HEK293T (cell line): Measurements from ENCODE around the gene RAB3IL1.

ENCODE experiments used
- CTCF ChIA-PET: fragments of 350-600 bp; formaldehyde crosslinking; extraction: SDS; loops from one replicate; lab custom pipeline; 2021; ENCODE audit warnings: antibody characterized with exemption, inconsistent platforms; lab: Yijun Ruan, JAX
- POLR2A ChIA-PET: fragments of 350-600 bp; formaldehyde crosslinking; extraction: SDS; loops from one replicate; lab custom pipeline; 2020; ENCODE audit warnings: antibody characterized with exemption, inconsistent platforms; lab: Yijun Ruan, JAX
- DNase-seq: peaks from one replicate; pipeline ENCODE4 v3.0.0; 2012; ENCODE audit warnings: mixed read lengths; ENCODE audit errors: extremely low spot score
- ARNT ChIP-seq: fragments of 450-650 bp; IDR thresholded peaks from 2 replicates; pipeline ENCODE4 v1.6.1; 2017; ENCODE audit warnings: mild to moderate bottlenecking
- BHLHE40 ChIP-seq: fragments of 450-650 bp; IDR thresholded peaks from 2 replicates; pipeline ENCODE4 v1.6.1; 2016; ENCODE audit warnings: mild to moderate bottlenecking, moderate library complexity, borderline replicate concordance
- CTBP1 ChIP-seq: fragments of 450-650 bp; IDR thresholded peaks from 2 replicates; pipeline ENCODE4 v1.6.1; 2016; ENCODE audit warnings: borderline replicate concordance
- ELF4 ChIP-seq: fragments of 450-650 bp; IDR thresholded peaks from 2 replicates; pipeline ENCODE4 v1.6.1; 2017; ENCODE audit warnings: antibody characterized with exemption
- FOXA1 ChIP-seq: fragments of 450-650 bp; IDR thresholded peaks from 2 replicates; pipeline ENCODE4 v1.6.1; 2016; ENCODE audit warnings: mild to moderate bottlenecking
- FOXK2 ChIP-seq: fragments of 450-650 bp; IDR thresholded peaks from 2 replicates; pipeline ENCODE4 v1.6.1; 2016; ENCODE audit warnings: mild to moderate bottlenecking
- FOXM1 ChIP-seq: fragments of 450-650 bp; IDR thresholded peaks from 2 replicates; pipeline ENCODE4 v1.6.1; 2017; ENCODE audit warnings: mild to moderate bottlenecking, borderline replicate concordance
- HDGF ChIP-seq: fragments of 450-650 bp; IDR thresholded peaks from 2 replicates; pipeline ENCODE4 v1.6.1; 2017; ENCODE audit warnings: antibody characterized with exemption, borderline replicate concordance
- L3MBTL2 ChIP-seq: fragments of 450-650 bp; conservative IDR thresholded peaks from 2 replicates; pipeline ENCODE4 v1.6.1; 2016; ENCODE audit warnings: mild to moderate bottlenecking
- LEF1 ChIP-seq: fragments of 450-650 bp; IDR thresholded peaks from 2 replicates; pipeline ENCODE4 v1.6.1; 2017; ENCODE audit warnings: mild to moderate bottlenecking, borderline replicate concordance
- NFRKB ChIP-seq: fragments of 450-650 bp; IDR thresholded peaks from 2 replicates; pipeline ENCODE4 v1.6.1; 2016; ENCODE audit warnings: mild to moderate bottlenecking, moderate library complexity
- PKNOX1 ChIP-seq: fragments of 450-650 bp; IDR thresholded peaks from 2 replicates; pipeline ENCODE4 v1.6.1; 2016
- SP1 ChIP-seq: fragments of 450-650 bp; IDR thresholded peaks from 2 replicates; pipeline ENCODE4 v1.6.1; 2017
- SUZ12 ChIP-seq: fragments of 450-650 bp; IDR thresholded peaks from 2 replicates; pipeline ENCODE4 v1.6.1; 2016; ENCODE audit warnings: mild to moderate bottlenecking
- TARDBP ChIP-seq: fragments of 450-650 bp; IDR thresholded peaks from 2 replicates; pipeline ENCODE4 v1.6.1; 2016
- ZNF384 ChIP-seq: fragments of 450-650 bp; IDR thresholded peaks from 2 replicates; pipeline ENCODE4 v1.6.1; 2016

Gene RAB3IL1

GRCh38 chr11:61918251-61918937, 1.0 kb upstream of the RAB3IL1 start:
- no peak for DNase-seq
- TF ChIP-seq FOXK2 (no peak), L3MBTL2 (no peak)
- ChIA-PET POLR2A (interaction anchor here (0.5 kb wide), 1 partner anchor 273 kb away, joined by 3 read pairs; no protein-coding TSS in a partner anchor), CTCF (interaction anchor here (1.5 kb wide), 1 partner anchor 29 kb away, joined by 3 read pairs; no protein-coding TSS in a partner anchor)

GRCh38 chr11:61916737-61917333, 531 bp downstream of the RAB3IL1 start:
- POLR2A ChIA-PET: interaction anchor here (1.1 kb wide), 1 partner anchor 33 kb away, joined by 3 read pairs; no protein-coding TSS in a partner anchor
- no peak for DNase-seq
- CTCF ChIA-PET: interaction anchor here (0.9 kb wide), 1 partner anchor 19 kb away, joined by 3 read pairs; no protein-coding TSS in a partner anchor
- TF ChIP-seq FOXM1 (no peak), ELF4 (no peak), TARDBP (no peak)

- no peak for DNase-seq
- ChIA-PET CTCF (interaction anchor here (0.9 to 1.4 kb wide), 2 partner anchors 14 to 16 kb away, joined by 3 to 5 read pairs; no protein-coding TSS in a partner anchor), POLR2A (interaction anchor here (0.7 kb wide), 1 partner anchor 49 kb away, joined by 3 read pairs; no protein-coding TSS in a partner anchor)
- TF ChIP-seq SP1 (no peak), TARDBP (no peak), PKNOX1 (no peak), SUZ12 (no peak), CTBP1 (no peak), FOXK2 (no peak), L3MBTL2 (no peak), ARNT (no peak), BHLHE40 (no peak), ZNF384 (no peak), LEF1 (no peak), FOXA1 (no peak), HDGF (no peak)
Measured at GRCh38 chr11:61914471-61915171, 2.7 kb downstream of the RAB3IL1 start.

- ChIA-PET CTCF (interaction anchor here (0.9 kb wide), 1 partner anchor 15 kb away, joined by 3 read pairs; no protein-coding TSS in a partner anchor), POLR2A (interaction anchor here (0.7 kb wide), 1 partner anchor 50 kb away, joined by 3 read pairs; no protein-coding TSS in a partner anchor)
- no peak for DNase-seq
- TF ChIP-seq SUZ12 (no peak), BHLHE40 (no peak), ELF4 (no peak), ZNF384 (no peak), TARDBP (no peak), FOXK2 (no peak), SP1 (no peak)
Measured at GRCh38 chr11:61913699-61914395, 3.5 kb downstream of the RAB3IL1 start.

GRCh38 chr11:61912991-61913698, 4.2 kb downstream of the RAB3IL1 start:
- no peak for DNase-seq
- ChIA-PET CTCF (no interaction called here), POLR2A (no interaction called here)
- TF ChIP-seq CTBP1 (no peak), PKNOX1 (no peak), LEF1 (no peak), FOXM1 (no peak), ELF4 (no peak), L3MBTL2 (no peak), SP1 (no peak), FOXA1 (no peak), TARDBP (no peak), NFRKB (no peak), ZNF384 (no peak), FOXK2 (no peak), ARNT (no peak), HDGF (no peak), SUZ12 (no peak), BHLHE40 (no peak)

- no peak for DNase-seq
- no peak for TF ChIP-seq FOXA1
- TF ChIP-seq NFRKB: no peak
- TF ChIP-seq ZNF384: no peak
- no peak for TF ChIP-seq FOXK2
- no peak for TF ChIP-seq ARNT
- TF ChIP-seq BHLHE40: no peak
- TF ChIP-seq LEF1: no peak
- no peak for TF ChIP-seq SUZ12
- no peak for TF ChIP-seq HDGF
- TF ChIP-seq FOXM1: no peak
- TF ChIP-seq TARDBP: no peak
- no peak for TF ChIP-seq SP1
- TF ChIP-seq CTBP1: no peak
- TF ChIP-seq L3MBTL2: no peak
- no peak for TF ChIP-seq ELF4
- TF ChIP-seq PKNOX1: no peak
- CTCF ChIA-PET: no interaction called here
- POLR2A ChIA-PET: no interaction called here
Measured at GRCh38 chr11:61912530-61912898, 4.9 kb downstream of the RAB3IL1 start.
